Prostate gland (tissue), 2 donors: Measurements from ENCODE around the gene APBB1IP. TPM values are rescaled to one million over a fixed set of nuclear protein-coding genes. Genes with fewer than 3 reads are reported as not detected.

Experiments used
- DNase-seq: peaks from one replicate; pipeline ENCODE4 v3.0.0-alpha.2; 2019; ENCODE audit warnings: low spot score
- H3K27ac ChIP-seq, 2 donors: fragments of 200-600 bp; sonication (generic); 2 replicates each; pipeline ENCODE4 v1.5.1; 2017 to 2019
- H3K27me3 ChIP-seq: fragments of 200-600 bp; sonication (generic); replicated peaks from 2 replicates; pipeline ENCODE4 v1.5.1; 2019; ENCODE audit not compliant: insufficient read depth
- H3K36me3 ChIP-seq, 2 donors: fragments of 200-600 bp; sonication (generic); 1 replicate in 1 of 2; 2 replicates in 1 of 2; pipeline versions ENCODE4 v1.5.1 to v1.8.1; 2017 to 2019
- H3K4me1 ChIP-seq: fragments of 200-600 bp; sonication (generic); replicated peaks from 2 replicates; pipeline ENCODE4 v1.5.1; 2019
- H3K4me3 ChIP-seq, 2 donors: fragments of 200-600 bp; sonication (generic); 2 replicates each; pipeline ENCODE4 v1.5.1; 2017 to 2019
- H3K9me3 ChIP-seq: fragments of 200-600 bp; sonication (generic); 2 replicates; pipeline ENCODE4 v1.5.1; 2017
- POLR2A ChIP-seq: fragments of 450-650 bp; IDR thresholded peaks from one replicate; pipeline ENCODE4 v1.6.1; 2016; ENCODE audit warnings: antibody characterized with exemption, mild to moderate bottlenecking
- POLR2AphosphoS5 ChIP-seq: sonication (generic); formaldehyde crosslinking; IDR thresholded peaks from one replicate; pipeline ENCODE4 v1.6.1; 2017; ENCODE audit warnings: antibody characterized with exemption
- WGBS: methylation state at CpG from one replicate; pipeline ENCODE4 v1.1.5; 2018; 5-methylcytosine and 5-hydroxymethylcytosine counted together
- intact Hi-C: fragments of 100-400 bp; cut with DNase I; formaldehyde crosslinking; loops from one replicate; pipeline ENCODE4 v1.14.2; 2022
- total RNA-seq, 2 donors: library from RNA; depleted of rRNA; stranded (reverse); fragments of >200 nt; gene quantifications; one replicate each; pipeline ENCODE4 v1.1.0, GENCODE V29; 2016
- TF ChIP-seq, protein P1 (sequence below), 4 experiments: fragments of 200-600 bp in 2 of 4; fragments of 450-650 bp in 2 of 4; sonication (generic) in 2 of 4; IDR thresholded peaks; 1 replicate in 3 of 4; 2 replicates in 1 of 4; pipeline ENCODE4 v1.5.1; 2016 to 2019; ENCODE audit warnings: antibody characterized with exemption in 4 of 4, mild to moderate bottlenecking in 2 of 4, moderate library complexity in 2 of 4

The APBB1IP gene
- total RNA-seq, 2 donors from 2014 or later = 1.3 to 3.1 TPM

DNA sequence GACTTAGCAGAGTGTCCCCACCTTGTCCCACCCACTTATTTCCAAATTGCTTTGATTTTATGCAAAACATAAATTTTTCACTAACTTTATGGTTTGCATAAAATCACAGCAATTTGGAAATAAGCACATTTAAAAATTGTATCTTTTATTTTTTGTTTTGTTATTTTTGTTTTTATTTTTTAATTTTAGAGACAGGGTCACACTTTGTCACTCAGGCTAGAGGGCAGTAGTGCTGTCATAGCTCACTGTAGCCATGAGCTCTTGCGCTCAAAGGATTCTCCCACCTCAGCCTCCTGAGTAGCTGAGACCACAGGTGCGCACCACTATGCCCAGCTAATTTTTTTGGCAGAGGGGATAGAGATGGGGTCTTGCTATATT is 43.2 kb downstream of the APBB1IP start:
- intact Hi-C loops = no loop called here
- no peak for DNase-seq
- no peaks in the 10 kb centered on the region for H3K4me1 ChIP-seq
- TF ChIP-seq POLR2AphosphoS5 = no peak
- no peak for TF ChIP-seq POLR2A
- TF ChIP-seq, protein P1, sequence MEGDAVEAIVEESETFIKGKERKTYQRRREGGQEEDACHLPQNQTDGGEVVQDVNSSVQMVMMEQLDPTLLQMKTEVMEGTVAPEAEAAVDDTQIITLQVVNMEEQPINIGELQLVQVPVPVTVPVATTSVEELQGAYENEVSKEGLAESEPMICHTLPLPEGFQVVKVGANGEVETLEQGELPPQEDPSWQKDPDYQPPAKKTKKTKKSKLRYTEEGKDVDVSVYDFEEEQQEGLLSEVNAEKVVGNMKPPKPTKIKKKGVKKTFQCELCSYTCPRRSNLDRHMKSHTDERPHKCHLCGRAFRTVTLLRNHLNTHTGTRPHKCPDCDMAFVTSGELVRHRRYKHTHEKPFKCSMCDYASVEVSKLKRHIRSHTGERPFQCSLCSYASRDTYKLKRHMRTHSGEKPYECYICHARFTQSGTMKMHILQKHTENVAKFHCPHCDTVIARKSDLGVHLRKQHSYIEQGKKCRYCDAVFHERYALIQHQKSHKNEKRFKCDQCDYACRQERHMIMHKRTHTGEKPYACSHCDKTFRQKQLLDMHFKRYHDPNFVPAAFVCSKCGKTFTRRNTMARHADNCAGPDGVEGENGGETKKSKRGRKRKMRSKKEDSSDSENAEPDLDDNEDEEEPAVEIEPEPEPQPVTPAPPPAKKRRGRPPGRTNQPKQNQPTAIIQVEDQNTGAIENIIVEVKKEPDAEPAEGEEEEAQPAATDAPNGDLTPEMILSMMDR (IDR thresholded peaks at IDR 0.05) = no peak
- H3K4me3 ChIP-seq = no peak overlapping the region
- 92% methylated on average over 2 of the region's 2 CpGs for WGBS
- no peaks in the 10 kb centered on the region for H3K27me3 ChIP-seq
- H3K27ac ChIP-seq = no peak overlapping the region
- no peaks in the 10 kb centered on the region for H3K9me3 ChIP-seq
- no peaks in the 10 kb centered on the region for H3K36me3 ChIP-seq

DNA sequence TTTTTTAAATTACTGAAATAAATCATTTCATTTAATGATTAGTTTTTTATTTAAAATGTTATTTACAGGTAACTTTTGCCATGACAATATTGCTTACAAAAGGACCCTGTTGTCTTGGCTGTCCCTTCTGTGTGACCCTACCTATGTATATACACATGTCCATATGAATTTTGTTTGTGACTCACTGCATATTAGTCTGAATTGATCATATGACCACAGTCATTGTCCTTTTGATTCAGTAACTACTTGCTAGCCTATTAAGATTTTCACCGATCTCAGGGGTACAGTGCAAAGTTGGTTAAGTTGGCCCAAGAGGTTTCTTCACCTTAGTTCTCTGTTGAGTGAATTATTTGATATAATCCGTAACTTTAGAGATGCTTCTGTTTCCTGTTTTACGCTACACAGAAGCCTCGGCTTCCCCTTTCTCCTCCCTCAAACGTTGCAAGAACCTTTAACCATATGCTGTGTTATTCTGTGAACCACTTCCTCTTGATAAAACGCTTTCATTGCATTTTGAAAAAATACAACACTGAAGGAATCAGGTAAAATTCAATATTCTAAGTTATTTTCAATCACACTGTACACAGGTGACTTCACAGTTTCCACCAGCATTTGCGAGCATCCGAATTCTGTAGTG is 43.9 kb downstream of the APBB1IP start:
- TF ChIP-seq, protein P1 (IDR thresholded peaks at IDR 0.05) = no peak
- no peak for TF ChIP-seq POLR2AphosphoS5
- TF ChIP-seq POLR2A = no peak
- Histone ChIP-seq H3K9me3 (no peaks in the 10 kb centered on the region), H3K27ac (no peak overlapping the region), H3K27me3 (no peaks in the 10 kb centered on the region), H3K4me1 (no peaks in the 10 kb centered on the region), H3K4me3 (no peak overlapping the region), H3K36me3 (no peaks in the 10 kb centered on the region)
- intact Hi-C loops = no loop called here
- no peak for DNase-seq
- WGBS = 63% methylated on average over 8 of the region's 8 CpGs

DNA sequence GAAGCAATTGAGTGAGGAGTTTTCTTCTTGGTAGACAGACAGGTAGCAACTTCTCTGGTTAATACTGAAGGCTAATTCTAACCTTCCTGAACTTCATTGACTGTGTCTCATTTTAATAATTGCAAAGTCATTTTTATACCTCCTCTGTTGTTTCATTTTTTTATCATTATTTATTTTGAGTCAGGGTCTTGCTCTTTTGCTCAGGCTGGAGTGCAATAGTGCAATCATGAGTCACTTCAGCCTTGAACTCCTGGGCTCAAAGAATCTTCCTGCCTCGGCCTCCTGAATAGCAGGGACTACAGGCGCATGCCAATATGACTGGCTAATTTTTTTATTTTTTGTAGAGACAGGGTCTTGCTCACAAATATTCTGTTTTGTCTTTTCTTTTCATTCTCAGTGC is 45.4 kb downstream of the APBB1IP start:
- intact Hi-C loops = no loop called here
- 88% methylated on average over 2 of the region's 2 CpGs for WGBS
- H3K27ac ChIP-seq = no peak overlapping the region

DNA sequence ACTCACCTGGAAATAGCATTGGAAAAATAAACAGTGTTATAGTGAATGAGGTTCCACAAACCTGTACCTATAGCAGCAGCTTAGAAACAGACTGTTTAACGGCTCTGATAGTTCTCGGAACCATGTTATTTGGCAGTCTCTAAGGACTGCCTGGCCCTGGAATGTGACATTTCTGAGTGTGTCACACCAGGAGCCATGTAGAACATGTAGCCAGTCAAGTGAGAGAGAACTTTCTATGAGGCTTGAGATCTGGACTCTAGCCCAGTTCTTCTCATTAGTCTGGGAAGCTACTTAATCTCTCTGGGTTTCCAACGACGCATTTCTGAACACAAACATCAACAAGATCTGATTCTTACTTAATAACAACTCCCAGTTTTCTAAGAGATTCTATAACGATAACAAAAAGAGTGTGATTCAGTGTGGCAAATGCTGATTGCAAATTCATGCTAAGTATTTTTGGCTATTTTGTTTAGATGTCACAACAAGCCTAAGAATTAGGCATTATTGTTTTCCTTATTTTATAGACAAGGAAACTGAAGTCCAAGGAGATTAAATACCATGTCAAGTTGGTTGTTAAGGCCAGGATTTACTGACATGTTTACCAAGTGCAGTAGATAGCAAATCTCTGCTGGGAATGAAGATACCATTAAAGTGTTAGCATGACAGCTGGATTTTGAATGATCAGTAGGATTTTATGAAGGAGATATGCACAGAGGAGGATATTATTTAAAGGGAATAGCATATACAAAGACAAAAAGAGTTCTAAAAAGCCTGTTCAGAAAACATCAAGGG is 47.2 kb downstream of the APBB1IP start:
- H3K36me3 ChIP-seq = no peaks in the 10 kb centered on the region
- no peak for DNase-seq
- 36% methylated on average over 5 of the region's 5 CpGs for WGBS
- H3K27me3 ChIP-seq = no peaks in the 10 kb centered on the region
- no peaks in the 10 kb centered on the region for H3K4me1 ChIP-seq
- no peaks in the 10 kb centered on the region for H3K9me3 ChIP-seq
- no peak overlapping the region for H3K4me3 ChIP-seq
- no peak overlapping the region for H3K27ac ChIP-seq
- intact Hi-C loops = no loop called here
- TF ChIP-seq, protein P1 (IDR thresholded peaks at IDR 0.05) = no peak
- TF ChIP-seq POLR2AphosphoS5 (no peak), POLR2A (no peak)

More for the DNA sequence above, 45.4 kb downstream of the APBB1IP start:
- H3K27me3 ChIP-seq = no peaks in the 10 kb centered on the region
- no peaks in the 10 kb centered on the region for H3K36me3 ChIP-seq
- no peaks in the 10 kb centered on the region for H3K9me3 ChIP-seq
- TF ChIP-seq POLR2AphosphoS5 = no peak
- TF ChIP-seq, protein P1 (IDR thresholded peaks at IDR 0.05) = no peak
- TF ChIP-seq POLR2A = no peak
- no peaks in the 10 kb centered on the region for H3K4me1 ChIP-seq
- no peak for DNase-seq
- no peak overlapping the region for H3K4me3 ChIP-seq

DNA sequence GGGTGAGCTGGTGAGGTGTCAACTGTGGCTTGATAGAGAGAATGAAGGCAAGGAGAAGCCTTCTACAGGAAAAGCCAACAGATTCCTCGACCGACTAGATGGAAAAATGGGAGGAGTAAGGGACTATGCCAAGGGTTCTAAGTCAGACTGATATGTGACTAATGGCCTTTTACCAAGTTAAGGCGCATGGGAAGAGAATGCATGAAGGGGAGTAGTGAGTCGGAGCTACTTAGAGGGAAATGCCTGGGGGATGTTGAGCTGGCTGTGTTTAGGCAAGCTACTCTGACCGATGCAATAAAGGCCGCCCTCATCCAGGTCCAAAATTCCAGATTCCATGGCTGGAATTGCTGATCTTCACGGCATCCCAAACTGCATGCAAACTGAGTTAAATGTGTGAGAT is 48.2 kb downstream of the APBB1IP start:
- no peaks in the 10 kb centered on the region for H3K4me1 ChIP-seq
- no peak overlapping the region for H3K27ac ChIP-seq
- no peaks in the 10 kb centered on the region for H3K36me3 ChIP-seq
- 77% methylated on average over 7 of the region's 7 CpGs for WGBS
- H3K27me3 ChIP-seq = no peaks in the 10 kb centered on the region
- H3K4me3 ChIP-seq = no peak overlapping the region
- DNase-seq = no peak
- TF ChIP-seq POLR2AphosphoS5 = no peak
- no peak for TF ChIP-seq POLR2A
- TF ChIP-seq, protein P1 (IDR thresholded peaks at IDR 0.05) = no peak
- intact Hi-C loops = no loop called here
- H3K9me3 ChIP-seq = no peaks in the 10 kb centered on the region
